Measurements from ENCODE around the gene MAMDC4. TPM values are rescaled to one million over a fixed set of nuclear protein-coding genes. Genes with fewer than 3 reads are reported as not detected.

Gene MAMDC4
- total and polyA plus RNA-seq, 2 of the 13 experiments (the other 11 are each of a cell fraction or from before 2014, with no cell fraction given) = 6.0 to 6.8 TPM

DNA sequence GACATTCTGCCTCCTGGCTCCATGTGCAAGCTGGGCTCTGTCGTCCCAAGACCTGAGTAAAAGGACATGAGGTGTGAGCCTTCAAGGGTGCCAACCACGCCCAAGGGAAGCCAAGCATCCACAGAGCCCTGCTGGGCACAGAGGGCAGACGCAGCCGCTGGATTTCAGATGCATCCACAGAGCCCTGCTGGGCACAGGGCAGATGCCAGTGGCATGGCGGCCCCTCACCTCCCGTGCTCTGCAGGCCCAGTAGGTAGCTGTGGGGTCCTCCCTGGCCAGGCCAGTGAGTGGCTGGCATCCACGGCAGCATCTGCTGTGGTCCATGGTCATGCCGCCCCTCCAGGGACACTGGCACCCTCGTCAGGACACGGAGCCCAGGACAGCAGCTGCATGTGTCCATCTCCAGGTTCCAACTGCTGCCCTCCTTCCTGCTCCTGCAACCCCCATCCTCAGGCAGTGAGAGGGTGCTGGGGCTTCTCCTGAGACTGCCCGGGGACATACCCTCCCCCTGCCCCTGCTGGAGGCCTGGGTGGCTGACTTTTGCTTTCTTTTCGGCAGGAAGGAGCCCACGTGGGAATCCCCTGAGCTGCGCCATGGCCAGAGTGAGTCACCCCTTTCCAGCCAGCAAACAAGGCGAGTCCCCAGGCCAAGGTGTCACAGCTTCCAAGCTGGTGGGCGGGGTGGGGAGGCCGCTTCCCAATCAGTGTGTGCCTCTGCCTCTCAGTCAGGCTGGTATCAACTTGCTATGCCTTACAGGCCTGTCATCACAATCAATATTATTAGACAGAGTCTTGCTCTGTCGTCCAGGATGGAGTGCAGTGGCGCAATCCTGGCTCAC lies 30.2 kb downstream of the MAMDC4 start (continued):
- no peak for TF ChIP-seq GLMP (CRISPR knock-in tag; IDR thresholded peaks at IDR 0.05; ENCODE audit: borderline replicate concordance)
- TF ChIP-seq, protein P1, sequence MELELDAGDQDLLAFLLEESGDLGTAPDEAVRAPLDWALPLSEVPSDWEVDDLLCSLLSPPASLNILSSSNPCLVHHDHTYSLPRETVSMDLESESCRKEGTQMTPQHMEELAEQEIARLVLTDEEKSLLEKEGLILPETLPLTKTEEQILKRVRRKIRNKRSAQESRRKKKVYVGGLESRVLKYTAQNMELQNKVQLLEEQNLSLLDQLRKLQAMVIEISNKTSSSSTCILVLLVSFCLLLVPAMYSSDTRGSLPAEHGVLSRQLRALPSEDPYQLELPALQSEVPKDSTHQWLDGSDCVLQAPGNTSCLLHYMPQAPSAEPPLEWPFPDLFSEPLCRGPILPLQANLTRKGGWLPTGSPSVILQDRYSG (CRISPR knock-in tag; IDR thresholded peaks at IDR 0.05) = no peak
- TF ChIP-seq BCLAF1 (IDR thresholded peaks at IDR 0.05) = no peak
- TF ChIP-seq ELF1 (CRISPR knock-in tag; IDR thresholded peaks at IDR 0.05) = peak; percentile 42; the same call in 1 of the 2 replicates
- peak; percentile 66; the same call in 1 of the 2 replicates for TF ChIP-seq GMEB1 (CRISPR knock-in tag; IDR thresholded peaks at IDR 0.05; ENCODE audit: borderline replicate concordance)
- no peak; the same call in 1 of the 2 replicates for TF ChIP-seq PITX1 (CRISPR knock-in tag; IDR thresholded peaks at IDR 0.05)
- TF ChIP-seq THAP11 (CRISPR knock-in tag; IDR thresholded peaks at IDR 0.05) = peak; percentile 84
- TF ChIP-seq MZF1 (CRISPR knock-in tag; IDR thresholded peaks at IDR 0.05; ENCODE audit: borderline replicate concordance) = no peak
- peak; percentile 64; the same call in 1 of the 2 replicates for TF ChIP-seq ZNF430 (CRISPR knock-in tag; IDR thresholded peaks at IDR 0.05)
- no peak for TF ChIP-seq HNRNPK (IDR thresholded peaks at IDR 0.05; ENCODE audit: low read depth, low read length, poor library complexity, severe bottlenecking)
- TF ChIP-seq ZNF549 (CRISPR knock-in tag; IDR thresholded peaks at IDR 0.05) = no peak
- no peak for TF ChIP-seq RFX1 (IDR thresholded peaks at IDR 0.05)
- TF ChIP-seq, protein P2, sequence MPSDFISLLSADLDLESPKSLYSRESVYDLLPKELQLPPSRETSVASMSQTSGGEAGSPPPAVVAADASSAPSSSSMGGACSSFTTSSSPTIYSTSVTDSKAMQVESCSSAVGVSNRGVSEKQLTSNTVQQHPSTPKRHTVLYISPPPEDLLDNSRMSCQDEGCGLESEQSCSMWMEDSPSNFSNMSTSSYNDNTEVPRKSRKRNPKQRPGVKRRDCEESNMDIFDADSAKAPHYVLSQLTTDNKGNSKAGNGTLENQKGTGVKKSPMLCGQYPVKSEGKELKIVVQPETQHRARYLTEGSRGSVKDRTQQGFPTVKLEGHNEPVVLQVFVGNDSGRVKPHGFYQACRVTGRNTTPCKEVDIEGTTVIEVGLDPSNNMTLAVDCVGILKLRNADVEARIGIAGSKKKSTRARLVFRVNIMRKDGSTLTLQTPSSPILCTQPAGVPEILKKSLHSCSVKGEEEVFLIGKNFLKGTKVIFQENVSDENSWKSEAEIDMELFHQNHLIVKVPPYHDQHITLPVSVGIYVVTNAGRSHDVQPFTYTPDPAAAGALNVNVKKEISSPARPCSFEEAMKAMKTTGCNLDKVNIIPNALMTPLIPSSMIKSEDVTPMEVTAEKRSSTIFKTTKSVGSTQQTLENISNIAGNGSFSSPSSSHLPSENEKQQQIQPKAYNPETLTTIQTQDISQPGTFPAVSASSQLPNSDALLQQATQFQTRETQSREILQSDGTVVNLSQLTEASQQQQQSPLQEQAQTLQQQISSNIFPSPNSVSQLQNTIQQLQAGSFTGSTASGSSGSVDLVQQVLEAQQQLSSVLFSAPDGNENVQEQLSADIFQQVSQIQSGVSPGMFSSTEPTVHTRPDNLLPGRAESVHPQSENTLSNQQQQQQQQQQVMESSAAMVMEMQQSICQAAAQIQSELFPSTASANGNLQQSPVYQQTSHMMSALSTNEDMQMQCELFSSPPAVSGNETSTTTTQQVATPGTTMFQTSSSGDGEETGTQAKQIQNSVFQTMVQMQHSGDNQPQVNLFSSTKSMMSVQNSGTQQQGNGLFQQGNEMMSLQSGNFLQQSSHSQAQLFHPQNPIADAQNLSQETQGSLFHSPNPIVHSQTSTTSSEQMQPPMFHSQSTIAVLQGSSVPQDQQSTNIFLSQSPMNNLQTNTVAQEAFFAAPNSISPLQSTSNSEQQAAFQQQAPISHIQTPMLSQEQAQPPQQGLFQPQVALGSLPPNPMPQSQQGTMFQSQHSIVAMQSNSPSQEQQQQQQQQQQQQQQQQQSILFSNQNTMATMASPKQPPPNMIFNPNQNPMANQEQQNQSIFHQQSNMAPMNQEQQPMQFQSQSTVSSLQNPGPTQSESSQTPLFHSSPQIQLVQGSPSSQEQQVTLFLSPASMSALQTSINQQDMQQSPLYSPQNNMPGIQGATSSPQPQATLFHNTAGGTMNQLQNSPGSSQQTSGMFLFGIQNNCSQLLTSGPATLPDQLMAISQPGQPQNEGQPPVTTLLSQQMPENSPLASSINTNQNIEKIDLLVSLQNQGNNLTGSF (CRISPR knock-in tag; IDR thresholded peaks at IDR 0.05) = no peak
- TF ChIP-seq TMF1 (CRISPR knock-in tag; IDR thresholded peaks at IDR 0.05; ENCODE audit: low read depth) = 0 out of 2 replicates have a peak, but pooled peaks have one; percentile 5
- 0 out of 2 replicates have a peak, but pooled peaks have one; percentile 69 for TF ChIP-seq SIX4 (CRISPR knock-in tag; IDR thresholded peaks at IDR 0.05)
- TF ChIP-seq KDM5B (CRISPR knock-in tag; IDR thresholded peaks at IDR 0.05; ENCODE audit: borderline replicate concordance) = peak; percentile 51; the same call in 1 of the 2 replicates
